ENCODE results near the gene SCN11A. TPM values are rescaled to one million over a fixed set of nuclear protein-coding genes. Genes with fewer than 3 reads are reported as not detected.

SCN11A gene

DNA sequence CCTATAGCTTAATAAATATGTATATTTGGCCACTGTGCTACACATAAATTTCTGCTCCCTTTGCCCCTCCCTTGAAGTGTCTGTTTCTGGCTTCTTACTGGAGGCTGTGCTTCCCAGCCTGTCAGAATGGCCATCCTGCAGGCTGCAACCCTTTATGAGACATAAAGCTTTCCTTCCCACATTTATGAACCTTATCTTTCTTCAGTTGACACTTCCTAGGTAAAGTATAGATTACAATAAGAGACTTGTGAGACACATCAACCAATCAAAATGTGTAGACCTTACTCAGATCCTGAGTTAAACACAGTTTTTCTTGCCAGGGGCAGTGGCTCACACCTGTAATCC lies 29.5 kb downstream of the SCN11A start:
- H3K4me2 ChIP-seq (ENCODE audit: low read length): no peak overlapping the region
- no peaks in the 10 kb centered on the region for H3K36me3 ChIP-seq (ENCODE audit: insufficient read depth, low read length)
- H3K4me3 ChIP-seq (ENCODE audit: low read length): no peak overlapping the region
- no peaks in the 10 kb centered on the region for H3K4me1 ChIP-seq (ENCODE audit: control insufficient read depth, insufficient read depth, low read length)
- H3K27me3 ChIP-seq (ENCODE audit: control insufficient read depth, insufficient read depth, low read length): peaks cover 38% of the 10 kb centered on the region
- H3K9ac ChIP-seq (ENCODE audit: low read depth, low read length): no peak overlapping the region
- H3K9me3 ChIP-seq (replicated peaks; ENCODE audit: low read length): no peaks in the 10 kb centered on the region

DNA sequence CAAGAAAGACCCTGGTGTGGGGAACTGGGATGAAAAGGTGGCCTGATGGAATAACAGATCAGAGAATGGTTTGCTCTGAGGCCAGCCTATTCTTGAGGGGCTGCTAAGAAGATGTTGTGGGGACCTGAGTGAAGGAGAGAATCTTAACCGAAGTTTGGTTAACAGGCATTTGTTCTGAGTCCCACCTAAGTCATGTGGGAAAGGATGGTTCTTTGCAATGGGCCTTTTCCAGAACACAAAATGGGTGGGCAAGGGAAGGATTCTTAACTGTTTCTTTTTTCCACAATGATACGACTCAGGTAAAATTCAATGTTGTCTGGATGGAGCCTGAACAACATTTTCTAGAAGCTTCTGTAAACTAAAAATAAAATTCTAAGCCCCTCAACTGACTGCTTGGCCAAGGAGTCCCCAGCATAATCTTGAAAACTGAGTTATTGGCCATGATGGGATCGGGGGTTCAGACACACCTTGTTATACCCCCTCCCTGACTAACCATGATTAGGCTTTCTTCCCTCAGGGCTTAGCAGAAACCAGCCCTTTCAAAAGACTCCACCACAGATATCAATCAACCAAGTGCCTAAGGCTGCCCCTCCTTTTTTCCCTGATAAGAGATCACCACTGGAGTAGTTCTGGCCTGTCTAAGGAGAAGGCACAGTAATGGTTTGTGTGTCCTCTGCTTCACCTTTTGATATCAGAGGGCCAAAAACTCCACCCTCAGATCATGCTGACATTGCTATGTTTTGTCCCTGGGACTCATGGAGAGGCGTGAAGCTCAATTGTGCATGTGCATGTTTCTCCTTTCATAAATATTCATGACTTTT lies 30.1 kb downstream of the SCN11A start:
- Histone ChIP-seq H3K27me3 (ENCODE audit: control insufficient read depth, insufficient read depth, low read length) (peaks cover 38% of the 10 kb centered on the region), H3K4me1 (ENCODE audit: control insufficient read depth, insufficient read depth, low read length) (no peaks in the 10 kb centered on the region), H3K9ac (ENCODE audit: low read depth, low read length) (no peak overlapping the region), H3K4me2 (ENCODE audit: low read length) (no peak overlapping the region), H3K36me3 (ENCODE audit: insufficient read depth, low read length) (no peaks in the 10 kb centered on the region), H3K4me3 (ENCODE audit: low read length) (no peak overlapping the region), H3K9me3 (replicated peaks; ENCODE audit: low read length) (no peaks in the 10 kb centered on the region)

DNA sequence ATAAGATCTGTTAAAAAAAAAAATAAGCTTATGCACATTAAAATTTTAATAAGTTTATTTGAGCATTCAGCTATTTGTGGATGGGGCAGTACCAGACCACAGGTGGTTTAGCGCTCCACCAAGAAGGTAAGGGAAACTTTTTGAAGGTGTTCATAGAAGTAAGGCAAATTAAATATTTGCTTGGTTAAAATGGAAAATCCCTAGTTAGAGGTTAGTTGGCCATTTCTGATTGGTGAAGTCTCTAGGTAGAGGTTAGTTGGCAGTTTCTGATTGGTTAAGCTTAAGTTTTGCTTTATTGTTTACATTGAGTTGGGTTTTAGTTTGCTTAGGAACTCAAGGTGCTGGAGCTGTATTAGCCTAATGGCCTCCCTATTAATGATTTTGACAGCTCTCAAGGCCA lies 30.7 kb downstream of the SCN11A start:
- no peak overlapping the region for H3K9ac ChIP-seq (ENCODE audit: low read depth, low read length)
- no peaks in the 10 kb centered on the region for H3K9me3 ChIP-seq (replicated peaks; ENCODE audit: low read length)
- no peaks in the 10 kb centered on the region for H3K4me1 ChIP-seq (ENCODE audit: control insufficient read depth, insufficient read depth, low read length)
- H3K4me2 ChIP-seq (ENCODE audit: low read length): no peak overlapping the region
- no peaks in the 10 kb centered on the region for H3K36me3 ChIP-seq (ENCODE audit: insufficient read depth, low read length)
- no peak overlapping the region for H3K4me3 ChIP-seq (ENCODE audit: low read length)
- peaks cover 32% of the 10 kb centered on the region for H3K27me3 ChIP-seq (ENCODE audit: control insufficient read depth, insufficient read depth, low read length)

DNA sequence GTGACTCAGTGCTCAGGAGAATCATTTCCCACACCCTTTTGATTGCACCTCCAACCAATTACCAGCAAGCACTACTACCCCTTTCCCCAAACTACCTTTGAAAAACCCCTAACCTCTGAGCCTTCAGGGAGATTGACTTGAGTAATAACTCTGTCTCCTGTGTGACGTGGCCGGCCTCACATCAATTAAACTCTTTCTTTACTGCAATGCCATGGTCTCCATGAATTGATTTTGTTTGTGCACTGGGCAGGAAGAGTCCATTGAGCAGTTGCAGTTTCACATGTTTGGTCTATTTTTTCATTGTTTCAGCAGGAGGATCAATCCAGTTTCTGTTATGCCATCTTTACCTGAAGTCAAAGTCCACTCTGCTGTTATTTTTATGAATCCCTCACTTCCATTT lies 32.4 kb downstream of the SCN11A start:
- Histone ChIP-seq H3K4me1 (ENCODE audit: control insufficient read depth, insufficient read depth, low read length) (no peaks in the 10 kb centered on the region), H3K4me2 (ENCODE audit: low read length) (no peak overlapping the region), H3K9ac (ENCODE audit: low read depth, low read length) (no peak overlapping the region), H3K4me3 (ENCODE audit: low read length) (no peak overlapping the region), H3K9me3 (replicated peaks; ENCODE audit: low read length) (no peaks in the 10 kb centered on the region), H3K27me3 (ENCODE audit: control insufficient read depth, insufficient read depth, low read length) (peaks cover 29% of the 10 kb centered on the region), H3K36me3 (ENCODE audit: insufficient read depth, low read length) (no peaks in the 10 kb centered on the region)

DNA sequence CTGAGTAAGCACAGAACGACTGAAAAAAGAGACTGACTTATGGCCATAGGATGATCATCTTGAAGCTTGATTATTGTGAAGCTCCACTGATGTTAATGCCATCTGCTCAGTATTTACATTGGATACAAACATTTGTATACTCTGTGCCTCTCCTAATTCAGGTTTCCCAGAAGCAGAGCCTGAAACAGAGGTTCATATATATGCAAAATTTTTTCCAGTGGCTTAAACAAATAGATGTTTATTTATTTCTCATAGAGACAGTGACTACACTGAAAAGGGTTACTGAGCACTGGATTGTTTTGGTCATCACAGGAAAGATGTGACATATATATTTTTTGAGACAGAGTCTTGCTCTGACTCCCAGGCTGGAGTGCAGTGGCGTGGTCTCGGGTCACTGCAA lies 36.3 kb downstream of the SCN11A start:
- Histone ChIP-seq H3K4me1 (ENCODE audit: control insufficient read depth, insufficient read depth, low read length) (no peaks in the 10 kb centered on the region), H3K4me3 (ENCODE audit: low read length) (no peak overlapping the region), H3K4me2 (ENCODE audit: low read length) (no peak overlapping the region), H3K9ac (ENCODE audit: low read depth, low read length) (no peak overlapping the region), H3K9me3 (replicated peaks; ENCODE audit: low read length) (no peaks in the 10 kb centered on the region), H3K36me3 (ENCODE audit: insufficient read depth, low read length) (no peaks in the 10 kb centered on the region), H3K27me3 (ENCODE audit: control insufficient read depth, insufficient read depth, low read length) (peaks cover 25% of the 10 kb centered on the region)

DNA sequence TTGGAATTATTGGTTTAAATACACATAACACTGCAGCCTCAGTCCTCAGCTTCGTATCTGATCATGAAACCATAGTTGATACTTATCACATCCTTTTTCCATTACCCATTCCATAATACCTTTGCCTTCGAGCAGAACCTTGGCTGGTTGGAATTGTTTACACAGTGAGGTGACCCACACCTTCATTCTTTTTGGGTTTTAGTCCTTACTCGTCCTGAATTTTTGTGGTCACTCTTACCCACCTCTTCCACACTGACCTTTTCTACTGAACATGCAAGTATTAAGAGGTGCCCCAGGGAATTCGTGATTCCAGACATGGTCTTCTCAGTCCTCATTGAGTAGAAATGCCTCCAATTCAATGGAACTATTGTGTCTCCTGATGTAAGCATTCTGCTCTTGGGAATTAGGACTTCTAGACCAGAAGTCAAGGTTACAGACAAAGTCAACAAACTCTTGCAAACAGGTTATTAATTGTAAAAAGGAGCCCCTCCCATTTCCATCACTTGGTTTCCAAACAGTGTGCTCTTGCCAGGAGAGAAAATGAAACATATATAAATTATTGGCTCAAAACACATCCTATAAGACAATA lies 37.7 kb downstream of the SCN11A start:
- H3K4me1 ChIP-seq (ENCODE audit: control insufficient read depth, insufficient read depth, low read length): no peaks in the 10 kb centered on the region
- no peaks in the 10 kb centered on the region for H3K9me3 ChIP-seq (replicated peaks; ENCODE audit: low read length)
- no peak overlapping the region for H3K4me3 ChIP-seq (ENCODE audit: low read length)
- H3K27me3 ChIP-seq (ENCODE audit: control insufficient read depth, insufficient read depth, low read length): peaks cover 15% of the 10 kb centered on the region
- no peak overlapping the region for H3K9ac ChIP-seq (ENCODE audit: low read depth, low read length)
- no peaks in the 10 kb centered on the region for H3K36me3 ChIP-seq (ENCODE audit: insufficient read depth, low read length)
- H3K4me2 ChIP-seq (ENCODE audit: low read length): no peak overlapping the region

DNA sequence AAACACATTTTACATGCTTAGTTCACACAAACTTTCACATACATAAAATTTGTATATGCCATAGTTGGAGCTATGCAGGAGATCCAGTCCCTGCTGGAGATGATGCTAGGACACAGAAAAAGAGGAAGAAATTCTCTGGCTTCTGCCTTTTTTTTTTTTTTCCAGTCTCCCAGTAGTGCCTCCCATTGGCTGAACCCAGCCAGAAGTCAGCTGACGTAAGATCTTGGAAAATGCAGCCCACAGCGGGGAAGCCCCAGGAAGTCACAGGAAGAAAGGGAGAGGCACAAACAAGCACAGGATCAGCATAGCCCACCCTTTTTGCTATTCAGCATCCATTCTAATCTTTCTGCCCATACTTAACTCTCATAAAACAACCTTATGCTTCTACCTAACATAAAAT lies 38.5 kb downstream of the SCN11A start:
- no peaks in the 10 kb centered on the region for H3K4me1 ChIP-seq (ENCODE audit: control insufficient read depth, insufficient read depth, low read length)
- peaks cover 15% of the 10 kb centered on the region for H3K27me3 ChIP-seq (ENCODE audit: control insufficient read depth, insufficient read depth, low read length)
- no peak overlapping the region for H3K9ac ChIP-seq (ENCODE audit: low read depth, low read length)

DNA sequence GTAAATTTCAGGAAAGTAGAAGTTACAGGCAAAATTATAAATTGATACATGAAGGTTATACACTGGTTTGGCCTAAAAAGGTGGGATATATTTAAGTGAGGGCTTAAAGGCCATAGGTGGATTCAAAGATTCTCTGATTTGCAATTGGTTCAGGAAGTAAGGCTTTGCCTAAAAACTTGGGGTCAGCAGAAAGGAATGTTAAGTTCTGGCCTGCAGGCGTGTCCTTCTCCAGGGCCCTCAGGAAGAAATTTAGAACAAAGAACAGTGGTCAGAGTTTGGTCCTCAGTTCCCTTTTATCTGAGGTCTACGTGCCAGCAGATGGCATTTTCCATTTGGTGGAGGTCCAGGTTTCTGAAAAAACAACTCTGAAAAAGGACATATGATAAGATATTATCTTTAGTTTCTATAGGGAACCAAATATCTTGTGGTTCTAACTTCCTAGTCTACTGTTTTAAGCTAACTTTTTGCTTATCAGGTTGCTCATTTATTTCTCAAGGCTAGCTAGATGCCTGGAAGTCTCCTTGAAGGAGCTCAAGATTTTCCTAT lies 40.5 kb downstream of the SCN11A start:
- no peaks in the 10 kb centered on the region for H3K36me3 ChIP-seq (ENCODE audit: insufficient read depth, low read length)
- H3K9me3 ChIP-seq (replicated peaks; ENCODE audit: low read length): no peaks in the 10 kb centered on the region
- no peak overlapping the region for H3K4me3 ChIP-seq (ENCODE audit: low read length)
- H3K4me2 ChIP-seq (ENCODE audit: low read length): no peak overlapping the region
- no peak overlapping the region for H3K9ac ChIP-seq (ENCODE audit: low read depth, low read length)
- H3K27me3 ChIP-seq (ENCODE audit: control insufficient read depth, insufficient read depth, low read length): peaks cover 13% of the 10 kb centered on the region
- no peaks in the 10 kb centered on the region for H3K4me1 ChIP-seq (ENCODE audit: control insufficient read depth, insufficient read depth, low read length)

More for the DNA sequence above, 38.5 kb downstream of the SCN11A start:
- Histone ChIP-seq H3K4me3 (ENCODE audit: low read length) (no peak overlapping the region), H3K4me2 (ENCODE audit: low read length) (no peak overlapping the region), H3K36me3 (ENCODE audit: insufficient read depth, low read length) (no peaks in the 10 kb centered on the region), H3K9me3 (replicated peaks; ENCODE audit: low read length) (no peaks in the 10 kb centered on the region)

DNA sequence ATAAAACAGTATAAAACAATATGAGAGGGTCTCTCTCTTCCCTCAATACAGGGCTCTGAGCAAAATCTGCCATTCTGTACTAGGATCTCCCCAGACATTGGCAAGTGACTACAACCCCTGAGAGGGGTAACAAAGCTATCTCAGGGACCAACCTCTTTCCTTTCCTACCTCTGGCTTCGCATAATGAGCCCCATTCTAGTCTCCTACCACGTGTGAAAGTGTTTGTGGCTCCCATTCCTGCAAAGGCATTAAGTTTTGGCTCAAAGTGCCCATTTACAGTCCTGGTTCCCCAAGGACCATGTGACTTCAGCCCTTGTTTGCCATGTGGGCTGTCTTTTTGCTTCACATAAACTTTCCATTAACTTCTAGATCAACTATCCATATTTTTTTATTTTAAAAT lies 46.4 kb downstream of the SCN11A start:
- Histone ChIP-seq H3K4me2 (ENCODE audit: low read length) (no peak overlapping the region), H3K4me3 (ENCODE audit: low read length) (no peak overlapping the region), H3K9me3 (replicated peaks; ENCODE audit: low read length) (no peaks in the 10 kb centered on the region), H3K4me1 (ENCODE audit: control insufficient read depth, insufficient read depth, low read length) (no peaks in the 10 kb centered on the region), H3K36me3 (ENCODE audit: insufficient read depth, low read length) (no peaks in the 10 kb centered on the region), H3K9ac (ENCODE audit: low read depth, low read length) (no peak overlapping the region), H3K27me3 (ENCODE audit: control insufficient read depth, insufficient read depth, low read length) (peaks cover 15% of the 10 kb centered on the region)

Small RNAs within 50 kb of the gene (small RNA-seq; reads per million reads assigned to genes)
- gene RNU6-1227P: not detected
